MCF 10A (cell line): ENCODE results near the gene EXOSC9. TPM values are rescaled to one million over a fixed set of nuclear protein-coding genes. Genes with fewer than 3 reads are reported as not detected.

ENCODE experiments used
- BruUV-seq: library from RNA; stranded (reverse); fragments of 400-500 nt; replicated peaks from 2 replicates; lab custom pipeline; 2021; lab: Mats Ljungman, UMichigan
- CTCF ChIA-PET: fragments of 300-600 bp; sonication (Branson Sonifier 250); formaldehyde crosslinking; extraction: SDS; loops from one replicate; lab custom pipeline; 2021; ENCODE audit warnings: antibody characterized with exemption, inconsistent platforms; lab: Yijun Ruan, JAX
- POLR2A ChIA-PET: fragments of 300-600, 350-650 bp; sonication (Branson Sonifier 250); formaldehyde crosslinking; extraction: SDS; loops from one replicate; lab custom pipeline; 2020; ENCODE audit warnings: antibody characterized with exemption, inconsistent platforms; lab: Yijun Ruan, JAX
- DNase-seq: peaks from one replicate; pipeline ENCODE4 v3.0.0-alpha.2; 2018; ENCODE audit not compliant: unreplicated experiment
- H3K27ac Mint-ChIP-seq: one replicate; pipeline ENCODE4 v1.8.0; 2022; ENCODE audit warnings: mild to moderate bottlenecking, low read depth, mixed read lengths; ENCODE audit not compliant: unreplicated experiment
- H3K27me3 Mint-ChIP-seq: one replicate; pipeline ENCODE4 v1.8.0; 2022; ENCODE audit warnings: mixed read lengths; ENCODE audit not compliant: insufficient read depth, unreplicated experiment
- H3K36me3 Mint-ChIP-seq: one replicate; pipeline ENCODE4 v1.8.0; 2022; ENCODE audit warnings: mild to moderate bottlenecking, moderate library complexity, mixed read lengths; ENCODE audit not compliant: insufficient read depth, unreplicated experiment
- H3K4me1 Mint-ChIP-seq: one replicate; pipeline ENCODE4 v1.8.0; 2022; ENCODE audit warnings: mixed read lengths; ENCODE audit not compliant: insufficient read depth, unreplicated experiment
- H3K4me3 Mint-ChIP-seq: one replicate; pipeline ENCODE4 v1.8.0; 2022; ENCODE audit warnings: mild to moderate bottlenecking, moderate library complexity, mixed read lengths; ENCODE audit not compliant: unreplicated experiment
- H3K9me3 Mint-ChIP-seq: one replicate; pipeline ENCODE4 v1.8.0; 2022; ENCODE audit warnings: mixed read lengths; ENCODE audit not compliant: unreplicated experiment
- intact Hi-C: fragments of 100-400 bp; cut with micrococcal nuclease; formaldehyde crosslinking; loops from 2 replicates; pipeline ENCODE4 v1.14.1; 2022
- total RNA-seq: library from RNA; stranded (reverse); gene quantifications from 2 replicates; pipeline ENCODE4 v1.2.3, GENCODE V29; 2022
- TF ChIP-seq, protein P1 (sequence below): fragments of 200-600 bp; IDR thresholded peaks from one replicate; pipeline ENCODE4 v1.8.0; 2022; ENCODE audit warnings: antibody characterized with exemption, mild to moderate bottlenecking; ENCODE audit not compliant: unreplicated experiment

EXOSC9 gene
- total RNA-seq, 1 experiment from 2014 or later = 30.9 TPM

- ChIA-PET POLR2A (interaction anchor here (2.7 kb wide), 1 partner anchor 16 kb away, joined by 18 read pairs; the partner anchor contains the start of gene EXOSC9), CTCF (no interaction called here)
- Mint-ChIP-seq H3K36me3 (peaks cover 60% of the 10 kb centered on the region), H3K9me3 (no peaks in the 10 kb centered on the region), H3K27me3 (no peaks in the 10 kb centered on the region), H3K4me3 (no peak overlapping the region), H3K4me1 (peaks cover 19% of the 10 kb centered on the region), H3K27ac (no peak overlapping the region)
- intact Hi-C loops = no loop called here
- DNase-seq = no peak
- BruUV-seq = no TSS peak
- TF ChIP-seq, protein P1, sequence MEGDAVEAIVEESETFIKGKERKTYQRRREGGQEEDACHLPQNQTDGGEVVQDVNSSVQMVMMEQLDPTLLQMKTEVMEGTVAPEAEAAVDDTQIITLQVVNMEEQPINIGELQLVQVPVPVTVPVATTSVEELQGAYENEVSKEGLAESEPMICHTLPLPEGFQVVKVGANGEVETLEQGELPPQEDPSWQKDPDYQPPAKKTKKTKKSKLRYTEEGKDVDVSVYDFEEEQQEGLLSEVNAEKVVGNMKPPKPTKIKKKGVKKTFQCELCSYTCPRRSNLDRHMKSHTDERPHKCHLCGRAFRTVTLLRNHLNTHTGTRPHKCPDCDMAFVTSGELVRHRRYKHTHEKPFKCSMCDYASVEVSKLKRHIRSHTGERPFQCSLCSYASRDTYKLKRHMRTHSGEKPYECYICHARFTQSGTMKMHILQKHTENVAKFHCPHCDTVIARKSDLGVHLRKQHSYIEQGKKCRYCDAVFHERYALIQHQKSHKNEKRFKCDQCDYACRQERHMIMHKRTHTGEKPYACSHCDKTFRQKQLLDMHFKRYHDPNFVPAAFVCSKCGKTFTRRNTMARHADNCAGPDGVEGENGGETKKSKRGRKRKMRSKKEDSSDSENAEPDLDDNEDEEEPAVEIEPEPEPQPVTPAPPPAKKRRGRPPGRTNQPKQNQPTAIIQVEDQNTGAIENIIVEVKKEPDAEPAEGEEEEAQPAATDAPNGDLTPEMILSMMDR = no peak
Measured at GRCh38 chr4:121817006-121817405, 15.9 kb downstream of the EXOSC9 start.

DNA sequence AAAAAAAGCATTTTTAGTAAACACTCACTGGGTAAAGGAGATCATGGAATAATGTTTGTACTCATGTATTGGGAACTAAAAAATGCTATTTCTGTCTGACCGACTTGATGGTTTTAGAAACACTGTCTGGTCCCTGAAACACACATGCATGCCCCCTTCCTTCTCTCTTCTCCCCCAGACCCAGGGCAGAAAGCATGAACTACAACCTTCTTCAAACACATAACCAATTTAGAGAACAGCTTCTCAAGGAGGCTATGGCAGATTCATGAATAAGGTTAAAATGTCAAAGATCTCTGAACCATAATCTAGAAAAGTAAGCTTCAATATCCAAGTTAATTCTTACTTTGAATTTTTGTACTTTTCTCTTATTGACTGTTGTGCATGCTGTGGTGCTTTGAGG lies 16.6 kb downstream of the EXOSC9 start:
- DNase-seq = no peak
- H3K27me3 Mint-ChIP-seq = no peaks in the 10 kb centered on the region
- TF ChIP-seq, protein P1 = no peak
- H3K27ac Mint-ChIP-seq = peak overlapping the region; percentile 88
- no peaks in the 10 kb centered on the region for H3K9me3 Mint-ChIP-seq
- BruUV-seq = no TSS peak
- no peak overlapping the region for H3K4me3 Mint-ChIP-seq
- peaks cover 19% of the 10 kb centered on the region for H3K4me1 Mint-ChIP-seq
- ChIA-PET POLR2A (interaction anchor here (2.7 kb wide), 1 partner anchor 16 kb away, joined by 18 read pairs; the partner anchor contains the start of gene EXOSC9), CTCF (interaction anchor here (0.7 kb wide), 1 partner anchor 9 kb away, joined by 4 read pairs; no protein-coding TSS in a partner anchor)
- peaks cover 53% of the 10 kb centered on the region for H3K36me3 Mint-ChIP-seq
- intact Hi-C loops = no loop called here

GRCh38 chr4:121818215-121818614 lies 17.1 kb downstream of the EXOSC9 start:
- TF ChIP-seq, protein P1 = no peak
- peak overlapping the region; percentile 88 for H3K27ac Mint-ChIP-seq
- ChIA-PET POLR2A (interaction anchor here (0.5 to 2.7 kb wide), 2 partner anchors 13 to 17 kb away, joined by 3 to 18 read pairs; partner anchors contain the start of gene EXOSC9), CTCF (interaction anchor here (0.7 kb wide), 1 partner anchor 9 kb away, joined by 4 read pairs; no protein-coding TSS in a partner anchor)
- no TSS peak for BruUV-seq
- no peaks in the 10 kb centered on the region for H3K9me3 Mint-ChIP-seq
- no peak overlapping the region for H3K4me3 Mint-ChIP-seq
- intact Hi-C loops = no loop called here
- no peaks in the 10 kb centered on the region for H3K27me3 Mint-ChIP-seq
- DNase-seq = no peak
- H3K36me3 Mint-ChIP-seq = peaks cover 48% of the 10 kb centered on the region
- H3K4me1 Mint-ChIP-seq = peaks cover 19% of the 10 kb centered on the region

- Mint-ChIP-seq H3K4me1 (peaks cover 19% of the 10 kb centered on the region), H3K4me3 (no peak overlapping the region), H3K9me3 (no peaks in the 10 kb centered on the region)
Measured at GRCh38 chr4:121819216-121819965, 18.3 kb downstream of the EXOSC9 start.

More at GRCh38 chr4:121819216-121819965, 18.3 kb downstream of the EXOSC9 start:
- DNase-seq = no peak
- Mint-ChIP-seq H3K27ac (peak overlapping the region; percentile 88), H3K27me3 (no peaks in the 10 kb centered on the region), H3K36me3 (peaks cover 39% of the 10 kb centered on the region)
- no TSS peak for BruUV-seq
- intact Hi-C loops = no loop called here
- ChIA-PET CTCF (interaction anchor here (0.6 kb wide), 2 partner anchors 142 to 1583 kb away, joined by 3 to 4 read pairs; no protein-coding TSS in a partner anchor), POLR2A (interaction anchor here (0.8 kb wide), 1 partner anchor 18 kb away, joined by 4 read pairs; no protein-coding TSS in a partner anchor)
- TF ChIP-seq, protein P1 = no peak
